GM21737 (cell line): Measurements from ENCODE around the gene ARAP3.

Experiments
- ATAC-seq: cut with Tn5 transposase; IDR thresholded peaks from one replicate; pipeline ENCODE4 v1.9.1; 2021; ENCODE audit warnings: mild to moderate bottlenecking, moderate library complexity; ENCODE audit not compliant: unreplicated experiment

Gene ARAP3

GRCh38 chr5:141701360-141702119, 19.5 kb upstream of the ARAP3 start:
- peak; percentile 72 for ATAC-seq

GRCh38 chr5:141697586-141697985, 15.6 kb upstream of the ARAP3 start:
- no peak for ATAC-seq

GRCh38 chr5:141696431-141696830, 14.4 kb upstream of the ARAP3 start:
- ATAC-seq: no peak

GRCh38 chr5:141695627-141696215, 13.7 kb upstream of the ARAP3 start:
- ATAC-seq: no peak

- ATAC-seq: no peak
These were observed 12.4 kb upstream of the ARAP3 start for GRCh38 chr5:141694479-141694878.

GRCh38 chr5:141692919-141693725, 11.1 kb upstream of the ARAP3 start:
- ATAC-seq: no peak

GRCh38 chr5:141692533-141692888, 10.5 kb upstream of the ARAP3 start:
- no peak for ATAC-seq

GRCh38 chr5:141691867-141692532, 10.0 kb upstream of the ARAP3 start:
- ATAC-seq: peak; percentile 80

- no peak for ATAC-seq
These were observed 9.3 kb upstream of the ARAP3 start for GRCh38 chr5:141691286-141691866.

GRCh38 chr5:141686648-141687416, 4.8 kb upstream of the ARAP3 start:
- ATAC-seq: no peak

- no peak for ATAC-seq
These were observed 3.6 kb upstream of the ARAP3 start for GRCh38 chr5:141685591-141685990.

- no peak for ATAC-seq
These were observed 1.6 kb upstream of the ARAP3 start for GRCh38 chr5:141683596-141684141.

GRCh38 chr5:141681295-141681694, 735 bp downstream of the ARAP3 start:
- ATAC-seq: no peak

- ATAC-seq: no peak
These were observed 1.3 kb downstream of the ARAP3 start for GRCh38 chr5:141680751-141681201.

GRCh38 chr5:141680178-141680577, 1.9 kb downstream of the ARAP3 start:
- no peak for ATAC-seq

- ATAC-seq: no peak
These were observed 4.6 kb downstream of the ARAP3 start for GRCh38 chr5:141677415-141677814.

- ATAC-seq: no peak
These were observed 6.4 kb downstream of the ARAP3 start for GRCh38 chr5:141675672-141676071.

GRCh38 chr5:141674747-141675146, 7.3 kb downstream of the ARAP3 start:
- ATAC-seq: no peak

GRCh38 chr5:141672841-141673813, 8.9 kb downstream of the ARAP3 start:
- ATAC-seq: no peak
